CD14-positive monocyte (primary cell): Measurements from ENCODE around the gene ADAMTSL1. TPM values are rescaled to one million over a fixed set of nuclear protein-coding genes. Genes with fewer than 3 reads are reported as not detected.

Experiments used
- DNase-seq, 3 donors: peaks; one replicate each; pipeline ENCODE4 v3.0.0-alpha.2; 2011 to 2022
- H2AFZ ChIP-seq: 2 replicates; pipeline ENCODE4 v1.6.0; 2012; ENCODE audit warnings: mild to moderate bottlenecking, low read depth, low read length, inconsistent platforms; ENCODE audit not compliant: insufficient read depth, poor library complexity, severe bottlenecking
- H3K27ac ChIP-seq, 2 donors: 1 replicate in 1 of 2; 2 replicates in 1 of 2; pipeline ENCODE4 v1.5.1; 2012 to 2013; ENCODE audit warnings: low read length in 2 of 2, control low read depth in 1 of 2, inconsistent platforms in 1 of 2, low read depth in 1 of 2, mild to moderate bottlenecking in 1 of 2
- H3K27me3 ChIP-seq, 2 donors: one replicate each; pipeline versions ENCODE4 v1.6.0 to v1.6.1; 2011 to 2013; ENCODE audit warnings: low read length in 2 of 2; ENCODE audit not compliant: control insufficient read depth in 2 of 2, insufficient read depth in 2 of 2
- H3K36me3 ChIP-seq, 2 donors: replicated peaks in 1 of 2; 1 replicate in 1 of 2; 2 replicates in 1 of 2; pipeline versions ENCODE4 v1.5.1 to v1.6.1; 2012 to 2013; ENCODE audit warnings: low read length in 2 of 2, control low read depth in 1 of 2, inconsistent platforms in 1 of 2, mild to moderate bottlenecking in 1 of 2; ENCODE audit not compliant: insufficient read depth in 2 of 2, control insufficient read depth in 1 of 2
- H3K4me1 ChIP-seq, 2 donors: 1 replicate in 1 of 2; 2 replicates in 1 of 2; pipeline versions ENCODE4 v1.5.1 to v1.6.1; 2012 to 2013; ENCODE audit warnings: low read length in 2 of 2, control low read depth in 1 of 2, inconsistent platforms in 1 of 2, mild to moderate bottlenecking in 1 of 2, moderate library complexity in 1 of 2; ENCODE audit not compliant: insufficient read depth in 2 of 2, control insufficient read depth in 1 of 2
- H3K4me2 ChIP-seq: replicated peaks from 2 replicates; pipeline ENCODE3; 2012; ENCODE audit warnings: low read length, moderate library complexity, mild to moderate bottlenecking; ENCODE audit not compliant: poor library complexity, severe bottlenecking; ENCODE audit errors: extremely low read depth
- H3K4me3 ChIP-seq, 3 experiments: fragments of 200-600 bp in 1 of 3; sonication (generic) in 1 of 3; replicated peaks in 1 of 3; 1 replicate in 2 of 3; 2 replicates in 1 of 3; pipeline ENCODE4 v1.5.1; 2011 to 2013; ENCODE audit warnings: low read length in 3 of 3, mild to moderate bottlenecking in 3 of 3, control low read depth in 2 of 3, low read depth in 2 of 3, inconsistent platforms in 1 of 3, moderate library complexity in 1 of 3
- H3K79me2 ChIP-seq: 2 replicates; pipeline ENCODE4 v1.6.0; 2012; ENCODE audit warnings: mild to moderate bottlenecking, control low read depth, inconsistent platforms, low read length, moderate library complexity; ENCODE audit not compliant: insufficient read depth
- H3K9ac ChIP-seq: 2 replicates; pipeline ENCODE4 v1.6.0; 2017; ENCODE audit warnings: low read length, mild to moderate bottlenecking; ENCODE audit not compliant: insufficient read depth, poor library complexity, severe bottlenecking
- H3K9me3 ChIP-seq, 2 donors: replicated peaks in 1 of 2; 1 replicate in 1 of 2; 2 replicates in 1 of 2; pipeline versions ENCODE4 v1.5.1 to v1.6.1; 2012 to 2013; ENCODE audit warnings: low read length in 2 of 2, control low read depth in 1 of 2; ENCODE audit not compliant: control insufficient read depth in 1 of 2, insufficient read depth in 1 of 2
- H4K20me1 ChIP-seq: 2 replicates; pipeline ENCODE4 v1.6.0; 2012; ENCODE audit warnings: mild to moderate bottlenecking, low read length, control low read depth, moderate library complexity; ENCODE audit not compliant: insufficient read depth
- H3K27ac Mint-ChIP-seq, 7 donors: one replicate each; pipeline ENCODE4 v1.8.0; 2020; ENCODE audit warnings: mild to moderate bottlenecking in 7 of 7, mixed read lengths in 7 of 7, moderate library complexity in 6 of 7, inconsistent platforms in 2 of 7
- H3K27me3 Mint-ChIP-seq, 3 donors: one replicate each; pipeline ENCODE4 v1.8.0; 2021 to 2022; ENCODE audit warnings: low read depth in 3 of 3, mild to moderate bottlenecking in 3 of 3, mixed read lengths in 3 of 3, moderate library complexity in 3 of 3, inconsistent platforms in 1 of 3
- H3K36me3 Mint-ChIP-seq, 2 donors: one replicate each; pipeline ENCODE4 v1.8.0; 2020; ENCODE audit warnings: mixed read lengths in 2 of 2, inconsistent platforms in 1 of 2, mild to moderate bottlenecking in 1 of 2
- H3K4me1 Mint-ChIP-seq: one replicate; pipeline ENCODE4 v1.8.0; 2020; ENCODE audit warnings: mild to moderate bottlenecking, mixed read lengths
- H3K4me3 Mint-ChIP-seq, 2 donors: one replicate each; pipeline ENCODE4 v1.8.0; 2020; ENCODE audit warnings: mild to moderate bottlenecking in 2 of 2, mixed read lengths in 2 of 2, moderate library complexity in 1 of 2
- H3K9me3 Mint-ChIP-seq, 7 donors: one replicate each; pipeline ENCODE4 v1.8.0; 2020 to 2022; ENCODE audit warnings: mixed read lengths in 7 of 7, mild to moderate bottlenecking in 6 of 7, moderate library complexity in 6 of 7, inconsistent platforms in 2 of 7
- CTCF ChIP-seq: fragments of 200-600 bp; IDR thresholded peaks from one replicate; pipeline ENCODE4 v1.8.0; 2022; ENCODE audit warnings: antibody characterized with exemption, mild to moderate bottlenecking
- WGBS: methylation state at CpG from one replicate; pipeline ENCODE4 v1.1.5; 2013; ENCODE audit warnings: missing lambda C conversion rate; ENCODE audit not compliant: insufficient coverage; 5-methylcytosine and 5-hydroxymethylcytosine counted together
- intact Hi-C, 2 donors: fragments of 100-400 bp; cut with micrococcal nuclease; formaldehyde crosslinking; loops; one replicate each; pipeline versions ENCODE4 v1.15.0 to v1.15.1; 2023
- polyA plus RNA-seq, 3 donors: library from polyadenylated mRNA; depleted of rRNA in 1 of 3; unstranded in 2 of 3; stranded (reverse) in 1 of 3; fragments of 300-500 nt in 2 of 3; fragments of >200 nt in 1 of 3; fragmentation: Illumina TruSeq in 2 of 3; gene quantifications; 1 replicate in 2 of 3; 2 replicates in 1 of 3; pipeline ENCODE4 v1.2.3, GENCODE V29; 2012 to 2021

Gene ADAMTSL1
- polyA plus RNA-seq, 3 donors, result not detected

GRCh38 chr9:18616976-18617375 lies 143.0 kb downstream of the ADAMTSL1 start:
- no peak for DNase-seq
- H3K4me1 Mint-ChIP-seq, result no peaks in the 10 kb centered on the region
- Histone ChIP-seq H3K36me3 (no peaks in the 10 kb centered on the region), H3K9me3 (no peaks in the 10 kb centered on the region), H3K4me1 (no peaks in the 10 kb centered on the region), H4K20me1 (no peaks in the 10 kb centered on the region), H3K27ac (no peak overlapping the region), H3K4me2 (no peak overlapping the region), H3K27me3 (no peaks in the 10 kb centered on the region), H3K79me2 (no peaks in the 10 kb centered on the region), H2AFZ (no peak overlapping the region), H3K9ac (no peak overlapping the region), H3K4me3 (no peak overlapping the region)
- H3K36me3 Mint-ChIP-seq, result no peaks in the 10 kb centered on the region
- no peaks in the 10 kb centered on the region for H3K27me3 Mint-ChIP-seq
- intact Hi-C loops, result loop anchor here in 1 of 2 donors (10.0 kb wide), 1 partner anchor 62 kb away; no protein-coding TSS in a partner anchor
- H3K4me3 Mint-ChIP-seq, result no peak overlapping the region
- no peak overlapping the region for H3K27ac Mint-ChIP-seq
- peaks cover 0 to 3% (median 2%) of the 10 kb centered on the region in 7 donors for H3K9me3 Mint-ChIP-seq
- no peak for TF ChIP-seq CTCF

- no peak overlapping the region for H3K27ac ChIP-seq
- no peaks in the 10 kb centered on the region for H3K4me1 ChIP-seq
- no peak overlapping the region for H3K4me2 ChIP-seq
- H3K9ac ChIP-seq, result no peak overlapping the region
- Mint-ChIP-seq H3K36me3 (no peaks in the 10 kb centered on the region), H3K9me3 (peaks cover 0 to 3% (median 0%) of the 10 kb centered on the region in 7 donors), H3K27me3 (peaks cover 0 to 2% (median 0%) of the 10 kb centered on the region in 3 donors), H3K4me1 (no peaks in the 10 kb centered on the region), H3K4me3 (no peak overlapping the region), H3K27ac (no peak overlapping the region)
- intact Hi-C loops, result loop anchor here in 1 of 2 donors (10.0 kb wide), 1 partner anchor 63 kb away; no protein-coding TSS in a partner anchor
- no peak overlapping the region for H3K4me3 ChIP-seq
- DNase-seq, result no peak
- no peaks in the 10 kb centered on the region for H4K20me1 ChIP-seq
- no peaks in the 10 kb centered on the region for H3K36me3 ChIP-seq
- WGBS, result no CpG with 5 or more reads among the region's 1 CpG
- no peak for TF ChIP-seq CTCF
- H3K9me3 ChIP-seq, result no peaks in the 10 kb centered on the region
- no peaks in the 10 kb centered on the region for H3K27me3 ChIP-seq
- H2AFZ ChIP-seq, result no peak overlapping the region
- no peaks in the 10 kb centered on the region for H3K79me2 ChIP-seq
Observed at GRCh38 chr9:18617759-18618158, 143.8 kb downstream of the ADAMTSL1 start.
